Endothelial cell of umbilical vein (primary cell): ENCODE results near the gene CLDN7. TPM values are rescaled to one million over a fixed set of nuclear protein-coding genes. Genes with fewer than 3 reads are reported as not detected.

Experiments used
- BruUV-seq: library from RNA; stranded (reverse); fragments of 400-500 nt; replicated peaks from 2 replicates; lab custom pipeline; 2021; lab: Mats Ljungman, UMichigan
- CTCF ChIA-PET: fragments of 300-600, 350-600 bp; sonication (Branson Sonifier 250); formaldehyde crosslinking; loops from one replicate; lab custom pipeline; 2021; ENCODE audit warnings: antibody characterized with exemption, inconsistent platforms; lab: Charles Lee
- POLR2A ChIA-PET: fragments of 300-600, 350-600 bp; sonication (Branson Sonifier 250); formaldehyde crosslinking; loops from one replicate; lab custom pipeline; 2021; ENCODE audit warnings: antibody characterized with exemption, inconsistent platforms; lab: Charles Lee
- DNase-seq: peaks from one replicate; pipeline ENCODE4 v3.0.0-alpha.2; 2011; ENCODE audit warnings: low read depth, low spot score
- FAIRE-seq: peaks from 2 replicates; lab custom pipeline; 2011; peaks lifted over from hg19 to GRCh38; lab: Jason Lieb, UNC
- H2AFZ ChIP-seq: 2 replicates; pipeline ENCODE4 v1.6.0; 2012; ENCODE audit warnings: low read depth, low read length, control low read depth, inconsistent platforms
- H3K27ac ChIP-seq: 2 replicates; pipeline ENCODE4 v1.5.1; 2011; ENCODE audit warnings: low read depth, mild to moderate bottlenecking, control low read depth, low read length, moderate library complexity; ENCODE audit not compliant: insufficient read depth
- H3K27me3 ChIP-seq, 2 experiments: 2 replicates each; pipeline versions ENCODE4 v1.6.0 to v1.6.1; 2011; ENCODE audit warnings: low read length in 2 of 2, mixed read lengths in 1 of 2; ENCODE audit not compliant: control insufficient read depth in 2 of 2, insufficient read depth in 2 of 2
- H3K36me3 ChIP-seq, 2 experiments: 2 replicates in 1 of 2; 3 replicates in 1 of 2; pipeline ENCODE4 v1.5.1; 2011; ENCODE audit warnings: low read length in 2 of 2, mild to moderate bottlenecking in 1 of 2, moderate library complexity in 1 of 2; ENCODE audit not compliant: control insufficient read depth in 2 of 2, insufficient read depth in 2 of 2; ENCODE audit errors: extremely low read depth in 1 of 2
- H3K4me1 ChIP-seq: 3 replicates; pipeline ENCODE4 v1.5.1; 2011; ENCODE audit warnings: mild to moderate bottlenecking, low read length; ENCODE audit not compliant: control insufficient read depth, insufficient read depth; ENCODE audit errors: extremely low read depth
- H3K4me2 ChIP-seq: 2 replicates; pipeline ENCODE4 v1.6.1; 2011; ENCODE audit warnings: low read length, control low read depth, mixed read lengths; ENCODE audit not compliant: insufficient read depth
- H3K4me3 ChIP-seq, 3 experiments: fragments of 200-600 bp in 1 of 3; sonication (generic), shearing (Covaris generic) in 1 of 3; replicated peaks in 1 of 3; 2 replicates each; pipeline ENCODE4 v1.5.1; 2011 to 2016; ENCODE audit warnings: control low read depth in 3 of 3, low read length in 3 of 3, mild to moderate bottlenecking in 2 of 3, inconsistent platforms in 1 of 3, low read depth in 1 of 3, moderate library complexity in 1 of 3; ENCODE audit not compliant: insufficient read depth in 1 of 3
- H3K79me2 ChIP-seq: 2 replicates; pipeline ENCODE4 v1.6.0; 2012; ENCODE audit warnings: low read length, inconsistent platforms; ENCODE audit not compliant: control insufficient read depth, insufficient read depth
- H3K9ac ChIP-seq: replicated peaks from 2 replicates; pipeline ENCODE3; 2011; ENCODE audit warnings: low read length, control low read depth; ENCODE audit not compliant: insufficient read depth; ENCODE audit errors: extremely low read depth
- H3K9me1 ChIP-seq: replicated peaks from 3 replicates; pipeline ENCODE4 v1.6.0; 2011; ENCODE audit warnings: mild to moderate bottlenecking, low read length; ENCODE audit not compliant: control insufficient read depth, insufficient read depth; ENCODE audit errors: extremely low read depth
- H3K9me3 ChIP-seq: replicated peaks from 2 replicates; pipeline ENCODE4 v1.5.1; 2012; ENCODE audit warnings: low read length, inconsistent platforms; ENCODE audit not compliant: control insufficient read depth, insufficient read depth
- H4K20me1 ChIP-seq: replicated peaks from 2 replicates; pipeline ENCODE3; 2011; ENCODE audit warnings: mild to moderate bottlenecking, low read length; ENCODE audit not compliant: control insufficient read depth, insufficient read depth; ENCODE audit errors: extremely low read depth
- EZH2 ChIP-seq: IDR thresholded peaks from 2 replicates; pipeline ENCODE4 v1.6.1; 2012; ENCODE audit warnings: borderline replicate concordance, low read depth, mild to moderate bottlenecking, moderate library complexity, low read length, inconsistent platforms; ENCODE audit not compliant: severe bottlenecking
- FOS ChIP-seq: IDR thresholded peaks from 2 replicates; pipeline ENCODE4 v1.6.1; 2011; ENCODE audit warnings: mild to moderate bottlenecking, low read length, moderate library complexity, borderline replicate concordance; ENCODE audit not compliant: insufficient read depth
- GATA2 ChIP-seq: IDR thresholded peaks from 2 replicates; pipeline ENCODE4 v1.7.0; 2011; ENCODE audit warnings: low read depth, mild to moderate bottlenecking, moderate library complexity, mixed read lengths, low read length; ENCODE audit not compliant: insufficient read length, insufficient read depth
- JUN ChIP-seq: IDR thresholded peaks from 2 replicates; pipeline ENCODE4 v1.6.1; 2011; ENCODE audit warnings: borderline replicate concordance, low read depth; ENCODE audit not compliant: insufficient read length, insufficient read depth
- MYC ChIP-seq: IDR thresholded peaks from one replicate; pipeline ENCODE4 v1.6.1; 2011; ENCODE audit warnings: mild to moderate bottlenecking, low read depth, low read length
- POLR2A ChIP-seq: IDR thresholded peaks from 2 replicates; pipeline ENCODE4 v1.6.1; 2012; ENCODE audit warnings: low read depth, mild to moderate bottlenecking, control low read depth, low read length
- POLR2AphosphoS5 ChIP-seq: IDR thresholded peaks from 2 replicates; pipeline ENCODE4 v1.6.1; 2012; ENCODE audit warnings: low read depth, mild to moderate bottlenecking, control low read depth, low read length, moderate library complexity; ENCODE audit not compliant: insufficient read depth
- dilution Hi-C: fragments of 300-500 bp; cut with MboI; formaldehyde crosslinking; loops from one replicate; pipeline ENCODE4 v1.15.0; 2019; ENCODE audit warnings: low sequenced_read_pairs; ENCODE audit not compliant: extremely low pct_ligation_motif_present
- intact Hi-C: fragments of 100-400 bp; cut with micrococcal nuclease; formaldehyde crosslinking; loops from one replicate; pipeline ENCODE4 v1.10.0; 2022
- polyA plus RNA-seq, 4 experiments: library from polyadenylated mRNA; depleted of rRNA in 3 of 4; stranded (reverse) in 3 of 4; unstranded in 1 of 4; fragments of >200 nt; gene quantifications; 2 replicates each; pipeline versions ENCODE4 v1.2.1 to v1.2.3, GENCODE V29; 2011 to 2012; ENCODE audit warnings: missing spikeins in 1 of 4
- total RNA-seq: library from RNA; stranded (reverse); gene quantifications from 2 replicates; pipeline ENCODE4 v1.2.3, GENCODE V29; 2021
- TF ChIP-seq, protein P1 (sequence below): IDR thresholded peaks from 2 replicates; pipeline ENCODE4 v1.6.1; 2011; ENCODE audit not compliant: insufficient read depth, insufficient read length
- TF ChIP-seq, protein P2 (sequence below), 2 donors: IDR thresholded peaks; 1 replicate in 1 of 2; 2 replicates in 1 of 2; pipeline ENCODE4 v1.5.1; 2011; ENCODE audit warnings: low read length in 2 of 2, mild to moderate bottlenecking in 2 of 2, moderate library complexity in 2 of 2, control low read depth in 1 of 2, inconsistent platforms in 1 of 2, low read depth in 1 of 2; ENCODE audit not compliant: insufficient read depth in 1 of 2; ENCODE audit errors: extremely low read depth in 1 of 2

The CLDN7 gene
- total and polyA plus RNA-seq, 2 donors (not counting 3 experiments of a cell fraction or from before 2014, with no cell fraction given): 25.4 to 25.7 TPM

DNA sequence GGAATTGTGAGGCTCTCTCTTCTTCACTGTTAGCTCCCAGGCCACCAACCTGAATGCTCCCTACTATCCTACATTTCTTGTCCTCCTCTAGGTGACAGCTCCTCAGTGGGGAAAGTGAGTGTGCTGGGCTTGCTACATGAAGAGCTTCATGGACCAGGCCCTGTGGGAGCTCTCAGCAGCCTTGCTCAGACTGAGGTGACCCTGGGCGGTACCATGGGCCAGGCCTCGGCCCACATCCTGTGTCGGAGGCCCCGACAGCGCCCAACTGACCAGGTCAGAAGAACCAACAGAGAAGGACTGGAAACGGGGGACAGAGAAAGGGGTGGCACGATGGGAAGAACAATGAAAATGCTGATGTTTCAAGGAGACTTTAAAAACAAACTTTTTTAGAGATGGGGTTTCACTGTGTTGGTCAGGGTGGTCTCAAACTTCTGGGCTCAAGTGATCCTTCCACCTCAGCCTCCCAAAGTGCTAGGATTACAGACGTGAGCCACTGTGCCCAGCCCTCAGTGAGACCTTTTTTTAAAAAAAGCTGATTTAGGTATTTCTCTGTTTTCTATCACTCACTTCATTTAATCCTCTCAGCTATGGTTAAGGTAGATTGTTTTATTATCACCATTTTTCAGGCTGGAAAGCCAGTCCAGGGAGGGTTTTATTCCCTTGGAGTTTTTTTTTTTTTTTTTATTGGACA lies 5.4 kb downstream of the CLDN7 start:
- no peak overlapping the region for H3K9ac ChIP-seq
- CTCF ChIA-PET: interaction anchor here (0.9 to 1.6 kb wide), 3 partner anchors 36 to 80 kb away, joined by 3 to 5 read pairs (median 5); partner anchors contain the start of gene ACAP1
- intact Hi-C loops: no loop called here
- no TSS peak for BruUV-seq
- dilution Hi-C loops: no loop called here
- H2AFZ ChIP-seq: no peak overlapping the region
- H3K27me3 ChIP-seq: no peaks in the 10 kb centered on the region
- TF ChIP-seq FOS: no peak
- no peak for TF ChIP-seq JUN
- no peak for TF ChIP-seq EZH2
- no peak for TF ChIP-seq POLR2AphosphoS5
- TF ChIP-seq, protein P1, sequence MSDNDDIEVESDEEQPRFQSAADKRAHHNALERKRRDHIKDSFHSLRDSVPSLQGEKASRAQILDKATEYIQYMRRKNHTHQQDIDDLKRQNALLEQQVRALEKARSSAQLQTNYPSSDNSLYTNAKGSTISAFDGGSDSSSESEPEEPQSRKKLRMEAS: no peak
- no peak for TF ChIP-seq GATA2
- TF ChIP-seq, protein P2, sequence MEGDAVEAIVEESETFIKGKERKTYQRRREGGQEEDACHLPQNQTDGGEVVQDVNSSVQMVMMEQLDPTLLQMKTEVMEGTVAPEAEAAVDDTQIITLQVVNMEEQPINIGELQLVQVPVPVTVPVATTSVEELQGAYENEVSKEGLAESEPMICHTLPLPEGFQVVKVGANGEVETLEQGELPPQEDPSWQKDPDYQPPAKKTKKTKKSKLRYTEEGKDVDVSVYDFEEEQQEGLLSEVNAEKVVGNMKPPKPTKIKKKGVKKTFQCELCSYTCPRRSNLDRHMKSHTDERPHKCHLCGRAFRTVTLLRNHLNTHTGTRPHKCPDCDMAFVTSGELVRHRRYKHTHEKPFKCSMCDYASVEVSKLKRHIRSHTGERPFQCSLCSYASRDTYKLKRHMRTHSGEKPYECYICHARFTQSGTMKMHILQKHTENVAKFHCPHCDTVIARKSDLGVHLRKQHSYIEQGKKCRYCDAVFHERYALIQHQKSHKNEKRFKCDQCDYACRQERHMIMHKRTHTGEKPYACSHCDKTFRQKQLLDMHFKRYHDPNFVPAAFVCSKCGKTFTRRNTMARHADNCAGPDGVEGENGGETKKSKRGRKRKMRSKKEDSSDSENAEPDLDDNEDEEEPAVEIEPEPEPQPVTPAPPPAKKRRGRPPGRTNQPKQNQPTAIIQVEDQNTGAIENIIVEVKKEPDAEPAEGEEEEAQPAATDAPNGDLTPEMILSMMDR (IDR thresholded peaks at IDR 0.05; ENCODE audit: extremely low read depth in 1 of 2, insufficient read depth in 1 of 2, low read depth in 1 of 2, low read length in 2 of 2): no peak
- no peak for TF ChIP-seq POLR2A
- TF ChIP-seq MYC: no peak
- H3K4me2 ChIP-seq: no peak overlapping the region
- no peaks in the 10 kb centered on the region for H3K9me3 ChIP-seq
- no peaks in the 10 kb centered on the region for H4K20me1 ChIP-seq
- FAIRE-seq (no peak), DNase-seq (no peak)
- H3K4me1 ChIP-seq: peaks cover 11% of the 10 kb centered on the region
- H3K9me1 ChIP-seq: no peaks in the 10 kb centered on the region
- H3K36me3 ChIP-seq: peaks cover 3 to 21% of the 10 kb centered on the region in 2 experiments
- no peak overlapping the region for H3K27ac ChIP-seq
- POLR2A ChIA-PET: no interaction called here
- H3K4me3 ChIP-seq: no peak overlapping the region
- peaks cover 15% of the 10 kb centered on the region for H3K79me2 ChIP-seq
